DMS 273 (cell line): ENCODE data around the gene KLK10.
"Not testable (repeated sequence)": the region's sequence is repeated elsewhere in the genome, so short reads cannot be mapped to it uniquely, and the experiment has no call there.

ENCODE experiments used
- DNase-seq: peaks from one replicate; lab custom pipeline; 2025; ENCODE audit not compliant: unreplicated experiment; lab: John Stamatoyannopoulos, UW

The KLK10 gene

GRCh38 chr19:51003316-51003715, 16.2 kb downstream of the KLK10 start:
- no peak for DNase-seq

GRCh38 chr19:51002542-51003311, 16.8 kb downstream of the KLK10 start:
- no peak for DNase-seq

- no peak for DNase-seq
Measured at GRCh38 chr19:51002089-51002532, 17.4 kb downstream of the KLK10 start.

DNA sequence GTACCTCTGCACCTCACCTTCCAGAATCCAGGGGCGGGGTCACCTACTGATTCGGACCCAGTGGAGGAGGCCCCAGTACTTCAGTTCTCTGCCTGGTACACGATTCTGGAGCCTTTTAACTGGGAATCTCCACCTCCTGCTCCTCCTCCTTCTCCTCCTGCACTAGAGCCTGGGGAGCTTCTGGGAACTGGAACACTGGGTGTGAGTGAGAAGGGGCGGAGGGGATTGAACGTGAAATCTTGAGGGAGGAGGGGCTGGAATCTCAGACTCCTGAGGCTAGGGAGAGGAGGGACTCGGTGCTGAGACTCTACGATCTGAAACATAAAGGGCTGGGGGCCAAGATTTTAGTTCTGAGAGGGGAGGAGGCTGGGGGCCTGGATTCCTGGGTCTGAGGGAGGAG, 18.0 kb downstream of the KLK10 start, which contains the start of gene KLK8:
TSS of gene KLK8 (minus strand) at position 90 of the 400 bp plus-strand sequence. CDS start 437 bp downstream, outside the sequence.
- no peak for DNase-seq

GRCh38 chr19:51000981-51001380, 18.5 kb downstream of the KLK10 start:
- no peak for DNase-seq

DNA sequence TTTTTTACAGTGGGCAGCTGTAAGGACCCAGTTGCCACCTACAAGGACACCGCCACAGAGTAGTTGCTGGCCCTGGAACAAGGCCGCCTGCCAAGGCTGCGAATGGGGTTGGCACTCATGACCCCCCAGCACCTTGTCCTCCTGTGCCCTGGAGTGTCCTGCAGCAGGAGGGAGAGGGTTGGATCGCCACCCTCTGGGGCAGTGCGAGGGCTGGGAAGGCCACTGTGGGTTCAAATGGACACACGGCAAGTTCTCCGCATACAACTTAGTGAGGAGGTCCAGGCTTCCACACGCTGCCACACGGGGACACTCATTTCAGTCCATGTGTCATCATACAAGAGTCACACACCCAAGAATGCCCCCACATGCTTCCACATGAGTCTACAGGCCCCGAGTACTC, 19.1 kb downstream of the KLK10 start:
- no peak for DNase-seq

DNA sequence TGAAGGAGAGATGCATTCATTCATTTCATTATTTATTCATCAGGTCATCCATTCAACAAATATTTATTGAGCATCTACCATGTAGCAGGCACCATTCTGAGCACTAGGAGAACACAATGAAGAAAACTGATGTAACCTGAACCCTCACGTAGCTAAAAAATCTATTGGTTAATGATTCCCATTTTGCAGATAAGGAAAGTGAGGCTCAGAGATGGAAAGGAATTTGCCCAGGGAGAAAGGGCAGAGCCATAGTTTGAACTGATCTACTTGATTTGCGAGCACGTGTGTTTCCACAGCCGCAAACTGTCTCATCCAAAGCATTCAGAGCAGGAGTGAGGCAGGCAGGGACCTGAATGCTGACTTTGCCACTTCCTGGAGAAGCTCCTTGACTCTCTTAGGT, 20.8 kb downstream of the KLK10 start:
- DNase-seq = no peak

- no peak for DNase-seq
Measured at GRCh38 chr19:50998061-50998460, 21.4 kb downstream of the KLK10 start.

GRCh38 chr19:50994129-50994528, 25.4 kb downstream of the KLK10 start:
- DNase-seq = peak; percentile 28

DNA sequence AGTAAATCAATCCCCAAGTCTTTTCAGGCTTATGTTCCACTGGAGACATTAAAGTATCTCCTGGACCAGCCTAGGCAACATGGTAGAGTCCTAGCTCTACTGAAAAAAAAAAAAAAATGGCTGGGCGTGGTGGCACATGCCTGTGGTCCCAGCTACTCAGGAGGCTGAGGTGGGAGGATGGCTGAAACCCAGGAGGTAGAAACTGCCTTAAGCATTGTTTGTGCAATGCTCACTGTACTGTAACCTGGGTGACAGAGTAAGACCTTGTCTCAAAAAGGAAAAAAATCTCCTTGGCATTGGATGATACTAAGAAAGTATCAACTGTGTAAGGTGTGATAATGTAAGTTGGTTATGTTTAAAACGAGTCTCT, 26.9 kb downstream of the KLK10 start:
- DNase-seq = no peak

- not testable (repeated sequence) for DNase-seq
Measured at GRCh38 chr19:50984416-50984815, 35.1 kb downstream of the KLK10 start.

DNA sequence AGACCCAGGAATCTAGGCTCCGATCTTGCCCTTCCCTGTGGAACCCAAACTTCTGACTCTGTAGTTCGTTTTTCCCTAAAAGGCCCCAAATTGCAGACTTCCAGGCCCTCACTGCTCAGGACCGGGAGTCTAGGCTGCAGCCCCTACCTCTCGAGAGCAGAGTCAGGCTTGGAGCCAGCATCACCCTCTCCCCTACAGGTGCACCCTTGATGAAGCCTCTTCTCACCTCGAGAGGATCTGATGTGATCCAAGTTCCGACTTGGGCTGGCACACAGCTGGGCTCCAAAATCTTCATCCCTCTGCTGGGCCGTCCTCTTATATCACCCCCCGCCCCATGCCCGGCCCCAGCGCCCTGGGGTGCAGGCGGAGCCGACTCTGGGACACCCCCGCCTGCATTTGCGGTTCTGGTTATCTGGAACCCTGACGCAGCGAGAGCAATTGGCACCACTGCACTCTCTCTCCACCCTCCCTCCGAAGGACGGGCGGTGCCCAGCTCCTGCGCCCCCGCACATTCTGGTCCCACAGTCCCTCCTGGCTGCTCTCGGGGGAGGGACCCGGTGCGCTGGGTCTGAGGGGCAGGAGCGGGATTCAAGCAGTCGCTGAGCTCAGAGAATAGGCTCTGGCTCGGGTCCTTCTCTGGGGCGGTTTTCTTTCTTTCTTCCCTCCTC, 35.8 kb downstream of the KLK10 start, which contains the start of gene KLK7:
TSS of gene KLK7 (minus strand) at position 293 of the 668 bp plus-strand sequence. CDS start 1,518 bp downstream, outside the sequence.
- DNase-seq = no peak

- DNase-seq = no peak
Measured at GRCh38 chr19:50982186-50982585, 37.3 kb downstream of the KLK10 start.

DNA sequence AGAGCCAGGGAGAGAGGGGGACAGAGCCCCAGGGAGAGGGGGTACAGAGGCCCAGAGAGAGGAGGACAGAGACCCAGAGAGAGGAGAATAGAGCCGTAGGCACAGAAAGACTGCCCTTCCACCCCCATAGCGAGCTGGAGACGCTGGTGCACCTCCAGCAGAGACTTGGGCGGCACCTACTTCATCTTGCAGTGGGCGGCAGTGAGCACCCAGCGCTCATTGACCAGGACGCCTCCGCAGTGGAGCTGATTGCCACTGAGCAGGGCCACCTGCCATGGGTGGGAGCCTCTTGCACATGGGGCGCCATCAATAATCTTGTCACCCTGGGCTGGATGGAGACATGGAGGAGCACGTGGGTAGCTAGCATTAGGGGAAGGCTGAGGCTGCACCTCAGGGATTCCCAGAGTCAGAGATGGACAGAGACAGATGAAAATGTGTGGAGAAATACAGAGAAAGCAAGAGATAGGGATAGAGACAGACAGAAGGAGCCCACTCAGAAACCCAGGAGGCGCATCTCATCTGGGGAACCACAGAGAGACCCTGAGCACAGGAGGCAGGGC, 37.8 kb downstream of the KLK10 start:
- DNase-seq = no peak

GRCh38 chr19:50980208-50980607, 39.3 kb downstream of the KLK10 start:
- DNase-seq = no peak

DNA sequence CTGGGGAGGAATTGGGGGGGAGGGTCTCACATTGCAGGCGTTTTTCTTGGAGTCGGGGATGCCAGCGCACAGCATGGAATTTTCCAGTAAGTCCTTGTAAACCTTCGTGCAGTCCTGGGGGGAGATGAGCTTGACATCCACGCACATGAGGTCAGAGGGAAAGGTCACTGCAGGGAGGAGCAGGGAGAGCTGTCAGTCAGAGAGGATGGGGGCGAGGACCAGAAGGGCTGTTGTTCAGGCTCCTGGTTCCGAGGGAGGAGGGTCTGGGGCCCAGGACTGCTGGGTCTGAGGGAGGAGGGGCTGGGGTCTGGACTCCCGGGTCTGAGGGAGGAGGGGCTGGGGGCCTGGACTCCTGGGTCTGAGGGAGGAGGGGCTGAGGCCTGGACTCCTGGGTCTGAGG, 39.8 kb downstream of the KLK10 start:
- no peak for DNase-seq

- DNase-seq = no peak
Measured at GRCh38 chr19:50978772-50979390, 40.6 kb downstream of the KLK10 start.

- no peak for DNase-seq
Measured at GRCh38 chr19:50977626-50978025, 41.9 kb downstream of the KLK10 start.

DNA sequence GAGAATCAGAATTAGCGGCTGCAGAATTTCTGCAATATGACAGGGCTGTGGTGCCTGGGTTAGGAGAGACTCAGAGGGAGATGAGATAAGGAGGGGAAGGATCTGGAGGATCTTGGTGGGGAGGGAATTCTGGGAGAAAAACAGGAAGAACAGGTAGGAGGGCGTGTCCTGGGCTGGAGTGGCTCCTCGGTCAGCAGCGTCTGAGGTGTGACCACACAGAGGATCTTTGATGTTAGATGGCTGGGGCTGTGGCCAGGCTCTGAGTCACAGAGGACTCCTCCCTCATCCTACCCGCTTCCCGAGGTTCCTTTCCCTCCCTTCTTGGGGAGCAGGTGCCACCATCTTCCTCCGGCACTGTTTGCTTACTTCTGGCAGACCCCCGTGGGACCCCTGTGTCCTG, 43.7 kb downstream of the KLK10 start:
- no peak for DNase-seq

DNA sequence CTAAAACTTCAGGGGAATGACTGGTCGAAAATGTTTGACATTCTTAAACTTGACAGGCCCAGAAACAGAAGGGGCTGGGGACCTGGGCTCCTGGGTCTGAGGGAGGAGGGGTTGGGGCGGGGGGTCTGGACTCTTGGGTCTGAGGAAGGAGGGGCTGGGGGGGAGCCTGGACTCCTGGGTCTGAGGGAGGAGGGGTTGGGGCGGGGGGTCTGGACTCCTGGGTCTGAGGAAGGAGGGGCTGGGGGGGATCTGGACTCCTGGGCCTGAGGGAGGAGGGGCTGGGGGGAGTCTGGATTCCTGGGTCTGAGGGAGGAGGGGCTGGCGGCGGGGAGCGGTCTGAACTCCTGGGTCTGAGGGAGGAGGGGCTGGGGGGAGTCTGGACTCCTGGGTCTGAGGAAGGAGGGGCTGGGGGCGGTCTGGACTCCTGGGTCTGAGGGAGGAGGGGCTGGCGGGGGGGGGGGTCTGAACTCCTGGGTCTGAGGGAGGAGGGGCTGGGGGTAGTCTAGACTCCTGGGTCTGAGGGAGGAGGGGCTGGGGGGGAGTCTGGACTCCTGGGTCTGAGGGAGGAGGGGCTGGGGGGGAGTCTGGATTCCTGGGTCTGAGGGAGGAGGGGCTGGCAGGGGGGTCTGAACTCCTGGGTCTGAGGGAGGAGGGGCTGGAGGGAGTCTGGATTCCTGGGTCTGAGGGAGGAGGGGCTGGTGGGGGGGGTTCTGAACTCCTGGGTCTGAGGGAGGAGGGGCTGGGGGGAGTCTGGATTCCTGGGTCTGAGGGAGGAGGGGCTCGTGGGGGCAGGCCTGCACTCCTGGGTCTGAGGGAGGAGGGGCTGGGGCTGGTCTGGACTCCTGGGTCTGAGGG, 44.6 kb downstream of the KLK10 start:
- no peak for DNase-seq
